HL-60/S4 (cell line): ENCODE results near the gene PKD1.

Experiments
- in situ Hi-C: fragments of 300-500 bp; cut with MboI; formaldehyde crosslinking; loops from 2 replicates; pipeline ENCODE4 v1.14.3; 2022; ENCODE audit warnings: low sequenced_read_pairs

PKD1 gene

GRCh38 chr16:2135770-2136490 lies at the start of gene PKD1:
Gene PKD1 (minus strand): TSS chr16:2135898. CDS start chr16:2135689, 209 bp downstream.
- in situ Hi-C loops, result loop anchor here (25.0 kb wide), 1 partner anchor 274 kb away; the partner anchor contains the start of gene MEIOB

- in situ Hi-C loops, result no loop called here
Observed at GRCh38 chr16:2184962-2185361, 49.3 kb upstream of the PKD1 start.

- in situ Hi-C loops, result no loop called here
Observed at GRCh38 chr16:2184346-2184745, 48.6 kb upstream of the PKD1 start.

GRCh38 chr16:2183671-2184070 lies 48.0 kb upstream of the PKD1 start:
- in situ Hi-C loops, result no loop called here

GRCh38 chr16:2181952-2182351 lies 46.3 kb upstream of the PKD1 start:
- in situ Hi-C loops, result no loop called here

GRCh38 chr16:2180962-2181923 lies 45.5 kb upstream of the PKD1 start:
- in situ Hi-C loops, result no loop called here

GRCh38 chr16:2180461-2180860 lies 44.8 kb upstream of the PKD1 start:
- in situ Hi-C loops, result no loop called here

- in situ Hi-C loops, result no loop called here
Observed at GRCh38 chr16:2179576-2179975, 43.9 kb upstream of the PKD1 start.

- in situ Hi-C loops, result no loop called here
Observed at GRCh38 chr16:2179107-2179501, 43.4 kb upstream of the PKD1 start.

GRCh38 chr16:2178321-2179106 lies 42.8 kb upstream of the PKD1 start:
- in situ Hi-C loops, result no loop called here

GRCh38 chr16:2177561-2177960 lies 41.9 kb upstream of the PKD1 start:
- in situ Hi-C loops, result no loop called here

- in situ Hi-C loops, result no loop called here
Observed at GRCh38 chr16:2177101-2177500, 41.4 kb upstream of the PKD1 start.

GRCh38 chr16:2176047-2176446 lies 40.3 kb upstream of the PKD1 start:
- in situ Hi-C loops, result no loop called here

- in situ Hi-C loops, result no loop called here
Observed at GRCh38 chr16:2175454-2175853, 39.8 kb upstream of the PKD1 start.

GRCh38 chr16:2174396-2175131 lies 38.9 kb upstream of the PKD1 start:
- in situ Hi-C loops, result no loop called here

GRCh38 chr16:2173916-2174315 lies 38.2 kb upstream of the PKD1 start:
- in situ Hi-C loops, result no loop called here

- in situ Hi-C loops, result no loop called here
Observed at GRCh38 chr16:2173366-2173765, 37.7 kb upstream of the PKD1 start.

- in situ Hi-C loops, result no loop called here
Observed at GRCh38 chr16:2172688-2173335, 37.1 kb upstream of the PKD1 start.

GRCh38 chr16:2171601-2172178 lies 36.0 kb upstream of the PKD1 start:
- in situ Hi-C loops, result no loop called here
